SU-DHL-6 (cell line): ENCODE data around the gene KRTAP5-2.

Experiments used
- H2AFZ ChIP-seq: fragments of 200-600 bp; sonication (generic); 2 replicates; pipeline ENCODE4 v1.6.1; 2014; ENCODE audit warnings: low read depth, mild to moderate bottlenecking, moderate library complexity, mixed read lengths, antibody characterized with exemption, low read length; ENCODE audit not compliant: severe bottlenecking
- H3F3A ChIP-seq: fragments of 200-600 bp; shearing (Covaris generic); 2 replicates; pipeline ENCODE4 v1.6.0; 2016; ENCODE audit warnings: antibody characterized with exemption, mild to moderate bottlenecking; ENCODE audit not compliant: insufficient read depth
- H3K27ac ChIP-seq: fragments of 200-600 bp; sonication (generic); 2 replicates; pipeline ENCODE4 v1.5.1; 2016; ENCODE audit warnings: low read depth, mild to moderate bottlenecking, low read length, moderate library complexity, mixed read lengths
- H3K27me3 ChIP-seq: fragments of 200-600 bp; sonication (generic), shearing (Covaris generic); 2 replicates; pipeline ENCODE4 v1.6.0; 2014; ENCODE audit warnings: mild to moderate bottlenecking, low read length
- H3K36me3 ChIP-seq: fragments of 200-600 bp; sonication (generic); 2 replicates; pipeline ENCODE4 v1.6.1; 2014; ENCODE audit warnings: mild to moderate bottlenecking, low read length, mixed read lengths
- H3K4me2 ChIP-seq: fragments of 300-600, 200-600 bp; shearing (Covaris generic), sonication (generic); 2 replicates; pipeline ENCODE4 v1.6.0; 2014; ENCODE audit warnings: low read length, low read depth, mild to moderate bottlenecking; ENCODE audit not compliant: poor library complexity, severe bottlenecking
- H3K4me3 ChIP-seq: fragments of 200-600 bp; sonication (generic); 2 replicates; pipeline ENCODE4 v1.5.1; 2014; ENCODE audit warnings: antibody characterized with exemption, low read length, mild to moderate bottlenecking, mixed read lengths; ENCODE audit not compliant: insufficient read depth, poor library complexity, severe bottlenecking
- H3K79me2 ChIP-seq: fragments of 200-600 bp; sonication (generic); 2 replicates; pipeline ENCODE4 v1.6.1; 2014; ENCODE audit warnings: mild to moderate bottlenecking, low read length, moderate library complexity; ENCODE audit not compliant: insufficient read depth
- H3K9ac ChIP-seq: fragments of 200-600 bp; sonication (generic); 2 replicates; pipeline ENCODE4 v1.7.0; 2014; ENCODE audit warnings: mild to moderate bottlenecking, low read length
- H3K9me2 ChIP-seq: fragments of 200-600 bp; sonication (generic); replicated peaks from 2 replicates; pipeline ENCODE4 v1.6.1; 2014; ENCODE audit warnings: low read length; ENCODE audit not compliant: insufficient read depth
- H3K9me3 ChIP-seq: fragments of 200-600 bp; sonication (generic); 2 replicates; pipeline ENCODE4 v1.6.1; 2014; ENCODE audit warnings: low read length, mixed read lengths; ENCODE audit not compliant: insufficient read depth
- H4K20me1 ChIP-seq: fragments of 200-600 bp; sonication (generic); 2 replicates; pipeline ENCODE4 v1.6.1; 2014; ENCODE audit warnings: low read depth, mild to moderate bottlenecking, antibody characterized with exemption, low read length, moderate library complexity, mixed read lengths
- CTCF ChIP-seq: fragments of 200-600 bp; sonication (generic); IDR thresholded peaks from one replicate; pipeline ENCODE4 v1.5.1; 2017; ENCODE audit warnings: antibody characterized with exemption, mild to moderate bottlenecking, low read length, moderate library complexity; ENCODE audit not compliant: insufficient read depth, poor library complexity, severe bottlenecking
- EZH2phosphoT487 ChIP-seq: fragments of 200-600 bp; sonication (generic), shearing (Covaris generic); conservative IDR thresholded peaks from 2 replicates; pipeline ENCODE4 v1.6.1; 2018; ENCODE audit warnings: mild to moderate bottlenecking, antibody characterized with exemption, low read length, moderate library complexity, mixed read lengths

KRTAP5-2 gene

DNA sequence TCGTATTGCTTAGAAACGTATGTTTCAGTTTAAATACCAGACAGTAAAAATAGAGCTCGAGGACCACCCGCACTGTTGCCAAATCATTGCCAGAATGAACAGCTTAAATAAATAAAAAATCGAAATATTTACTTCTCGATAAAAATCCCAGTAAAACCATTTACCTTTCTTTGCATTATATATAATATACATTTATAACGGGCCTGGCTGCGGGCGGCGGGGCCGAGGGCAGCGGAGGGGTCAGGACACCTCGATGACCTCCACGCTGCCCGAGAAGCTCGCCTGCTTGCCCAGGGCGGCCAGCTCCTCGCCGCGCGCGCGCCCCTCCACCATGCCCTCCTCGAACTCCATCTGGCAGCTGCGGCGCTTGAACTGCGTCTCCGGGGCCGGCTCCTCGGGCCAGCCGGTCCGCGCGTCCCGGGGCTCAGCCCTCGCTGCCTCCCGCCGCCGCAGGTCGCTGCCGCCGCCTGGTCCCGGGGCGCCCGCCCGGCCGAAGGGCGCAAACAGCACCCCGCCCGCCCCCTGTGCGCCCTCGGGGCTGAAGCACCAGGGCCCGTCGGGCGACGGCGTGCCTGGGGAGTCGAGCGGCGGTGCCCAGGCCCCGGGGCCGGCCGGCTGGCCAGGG, 41.7 kb downstream of the KRTAP5-2 start:
- Histone ChIP-seq H3K27ac (no peak overlapping the region), H3F3A (no peaks in the 10 kb centered on the region), H3K36me3 (no peaks in the 10 kb centered on the region), H3K9ac (no peak overlapping the region), H3K9me2 (no peaks in the 10 kb centered on the region), H3K4me2 (no peak overlapping the region), H3K4me3 (no peak overlapping the region), H2AFZ (no peak overlapping the region), H3K79me2 (no peaks in the 10 kb centered on the region), H4K20me1 (no peaks in the 10 kb centered on the region), H3K9me3 (no peaks in the 10 kb centered on the region), H3K27me3 (no peaks in the 10 kb centered on the region; the same call in 1 of the 2 replicates)
- TF ChIP-seq CTCF (no peak), EZH2phosphoT487 (no peak)

- Histone ChIP-seq H3K27me3 (no peaks in the 10 kb centered on the region; the same call in 1 of the 2 replicates), H3F3A (no peaks in the 10 kb centered on the region), H3K79me2 (no peaks in the 10 kb centered on the region), H3K9me2 (no peaks in the 10 kb centered on the region), H3K27ac (no peak overlapping the region), H3K9ac (no peak overlapping the region), H3K36me3 (no peaks in the 10 kb centered on the region), H2AFZ (no peak overlapping the region), H3K9me3 (no peaks in the 10 kb centered on the region), H4K20me1 (no peaks in the 10 kb centered on the region), H3K4me2 (no peak overlapping the region), H3K4me3 (no peak overlapping the region)
- no peak for TF ChIP-seq EZH2phosphoT487
- TF ChIP-seq CTCF: no peak
Observed at GRCh38 chr11:1555713-1556153, 42.4 kb downstream of the KRTAP5-2 start.

GRCh38 chr11:1554981-1555712, 42.9 kb downstream of the KRTAP5-2 start:
- no peak overlapping the region for H2AFZ ChIP-seq

More at GRCh38 chr11:1554981-1555712, 42.9 kb downstream of the KRTAP5-2 start:
- no peaks in the 10 kb centered on the region for H4K20me1 ChIP-seq
- no peak overlapping the region for H3K4me3 ChIP-seq
- no peaks in the 10 kb centered on the region for H3F3A ChIP-seq
- H3K4me2 ChIP-seq: no peak overlapping the region
- no peaks in the 10 kb centered on the region for H3K9me2 ChIP-seq
- no peaks in the 10 kb centered on the region for H3K79me2 ChIP-seq
- TF ChIP-seq CTCF (no peak), EZH2phosphoT487 (no peak)
- no peaks in the 10 kb centered on the region for H3K9me3 ChIP-seq
- no peak overlapping the region for H3K27ac ChIP-seq
- no peaks in the 10 kb centered on the region; the same call in 1 of the 2 replicates for H3K27me3 ChIP-seq
- no peaks in the 10 kb centered on the region for H3K36me3 ChIP-seq
- H3K9ac ChIP-seq: no peak overlapping the region
